OCI-LY7 (cell line): ENCODE measurements around the gene ISCA1. TPM values are rescaled to one million over a fixed set of nuclear protein-coding genes. Genes with fewer than 3 reads are reported as not detected.

Source experiments
- BruUV-seq: library from RNA; stranded (reverse); fragments of 400-500 nt; replicated peaks from 2 replicates; lab custom pipeline; 2021; lab: Mats Ljungman, UMichigan
- CTCF ChIA-PET: fragments of 300-600 bp; sonication (Branson Sonifier 250); formaldehyde crosslinking; loops from one replicate; lab custom pipeline; 2022; ENCODE audit warnings: antibody characterized with exemption; ENCODE audit not compliant: unreplicated experiment; lab: Charles Lee
- POLR2A ChIA-PET: fragments of 300-600 bp; sonication (Branson Sonifier 250); formaldehyde crosslinking; loops from one replicate; lab custom pipeline; 2022; ENCODE audit warnings: antibody characterized with exemption; lab: Charles Lee
- DNase-seq: peaks from one replicate; pipeline ENCODE4 v3.0.0-alpha.2; 2015; ENCODE audit warnings: low spot score
- H2AFZ ChIP-seq: fragments of 200-600 bp; sonication (generic), shearing (Covaris generic); 2 replicates; pipeline ENCODE4 v1.6.1; 2014; ENCODE audit warnings: mild to moderate bottlenecking, antibody characterized with exemption, low read length, moderate library complexity
- H3K27ac ChIP-seq: fragments of 200-600 bp; sonication (generic); 2 replicates; pipeline ENCODE4 v1.5.1; 2014; ENCODE audit warnings: mixed run types, low read depth, mild to moderate bottlenecking, moderate library complexity, low read length, inconsistent platforms; ENCODE audit not compliant: poor library complexity, severe bottlenecking
- H3K36me3 ChIP-seq: fragments of 200-600 bp; sonication (generic); 2 replicates; pipeline ENCODE4 v1.6.1; 2014; ENCODE audit warnings: mild to moderate bottlenecking, antibody characterized with exemption, low read length, moderate library complexity, mixed read lengths; ENCODE audit not compliant: insufficient read depth
- H3K4me1 ChIP-seq: fragments of 200-600 bp; sonication (generic); 2 replicates; pipeline ENCODE4 v1.5.1; 2014; ENCODE audit warnings: mild to moderate bottlenecking, low read length; ENCODE audit not compliant: insufficient read depth, poor library complexity, severe bottlenecking
- H3K4me2 ChIP-seq: fragments of 200-600 bp; sonication (generic); 2 replicates; pipeline ENCODE4 v1.6.1; 2014; ENCODE audit warnings: mild to moderate bottlenecking, low read length
- H3K4me3 ChIP-seq: fragments of 200-600 bp; sonication (generic); 2 replicates; pipeline ENCODE4 v1.5.1; 2014; ENCODE audit warnings: mild to moderate bottlenecking, low read depth, low read length; ENCODE audit not compliant: poor library complexity, severe bottlenecking
- H3K79me2 ChIP-seq: fragments of 200-600 bp; sonication (generic); 2 replicates; pipeline ENCODE4 v1.6.1; 2016; ENCODE audit warnings: low read depth, mild to moderate bottlenecking, low read length, moderate library complexity, mixed read lengths; ENCODE audit not compliant: insufficient read depth
- H3K9me2 ChIP-seq: fragments of 200-600 bp; sonication (generic); 2 replicates; pipeline ENCODE4 v1.6.1; 2016; ENCODE audit warnings: mild to moderate bottlenecking, low read length, mixed read lengths; ENCODE audit not compliant: insufficient read depth
- H3K9me3 ChIP-seq: fragments of 200-600 bp; sonication (generic); 2 replicates; pipeline ENCODE4 v1.6.1; 2014; ENCODE audit warnings: mild to moderate bottlenecking, mixed run types, low read length, mixed read lengths
- H4K20me1 ChIP-seq: fragments of 200-600 bp; sonication (generic); 2 replicates; pipeline ENCODE4 v1.6.1; 2014; ENCODE audit warnings: mild to moderate bottlenecking, antibody characterized with exemption, low read length, moderate library complexity, mixed read lengths; ENCODE audit not compliant: insufficient read depth
- EZH2phosphoT487 ChIP-seq: fragments of 200-600 bp; sonication (generic); IDR thresholded peaks from 2 replicates; pipeline ENCODE4 v1.6.1; 2018; ENCODE audit warnings: low read depth, borderline replicate concordance, mild to moderate bottlenecking, mixed run types, antibody characterized with exemption, low read length, moderate library complexity, mixed read lengths
- intact Hi-C: fragments of 100-400 bp; cut with micrococcal nuclease; formaldehyde crosslinking; loops from one replicate; pipeline ENCODE4 v1.10.0; 2022; ENCODE audit not compliant: unreplicated experiment
- total RNA-seq, 2 experiments: library from RNA; depleted of rRNA in 1 of 2; stranded (reverse); fragments of >200 nt in 1 of 2; shearing (Covaris generic) in 1 of 2; gene quantifications; 2 replicates each; pipeline ENCODE4 v1.2.3, GENCODE V29; 2014 to 2022
- TF ChIP-seq, protein P1 (sequence below): fragments of 200-600 bp; sonication (generic); conservative IDR thresholded peaks from 2 replicates; pipeline ENCODE4 v1.5.1; 2014; ENCODE audit warnings: mild to moderate bottlenecking, antibody characterized with exemption, low read length, moderate library complexity, mixed read lengths

Gene ISCA1
- total RNA-seq, 2 experiments from 2014 or later, result 21.8 to 24.0 TPM

DNA sequence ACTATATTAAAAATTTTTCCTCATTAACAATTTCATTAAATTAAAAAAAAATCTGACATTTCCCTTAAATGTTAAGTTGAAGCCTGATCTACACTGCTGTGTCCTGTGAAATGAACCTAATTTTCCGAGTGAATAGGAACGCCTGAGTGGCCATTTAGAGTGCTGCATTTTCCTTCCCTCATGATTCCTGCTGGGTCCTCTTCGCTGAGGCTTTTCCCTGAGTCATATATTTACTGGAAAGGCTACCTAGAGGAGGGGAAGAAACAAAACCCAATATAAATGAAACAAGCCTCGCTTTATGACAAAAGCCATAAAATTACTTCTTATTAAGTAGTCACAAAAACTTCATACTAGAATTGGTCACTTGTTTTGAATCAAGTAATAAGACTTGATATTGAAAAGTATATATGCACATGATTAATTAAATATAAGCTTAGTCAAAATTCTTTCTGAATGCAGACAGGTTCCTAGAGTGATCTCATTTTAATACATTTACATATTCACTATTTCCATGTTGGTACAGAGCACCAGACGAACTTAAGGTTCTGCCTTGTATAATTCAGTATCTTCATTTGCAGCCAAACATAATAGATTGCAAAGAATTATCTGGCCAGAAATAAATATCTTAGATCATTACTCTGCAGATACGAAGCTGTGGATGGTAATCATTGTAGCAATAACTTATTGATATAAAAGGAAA, 6.3 kb upstream of the ISCA1 start:
- H3K4me2 ChIP-seq, result no peak overlapping the region
- peaks cover 14% of the 10 kb centered on the region; the same call in 1 of the 2 replicates for H3K36me3 ChIP-seq
- DNase-seq, result no peak
- no TSS peak for BruUV-seq
- H2AFZ ChIP-seq, result no peak overlapping the region
- H3K27ac ChIP-seq, result no peak overlapping the region
- H3K79me2 ChIP-seq, result no peaks in the 10 kb centered on the region
- CTCF ChIA-PET, result no interaction called here
- no peaks in the 10 kb centered on the region for H4K20me1 ChIP-seq
- TF ChIP-seq, protein P1, sequence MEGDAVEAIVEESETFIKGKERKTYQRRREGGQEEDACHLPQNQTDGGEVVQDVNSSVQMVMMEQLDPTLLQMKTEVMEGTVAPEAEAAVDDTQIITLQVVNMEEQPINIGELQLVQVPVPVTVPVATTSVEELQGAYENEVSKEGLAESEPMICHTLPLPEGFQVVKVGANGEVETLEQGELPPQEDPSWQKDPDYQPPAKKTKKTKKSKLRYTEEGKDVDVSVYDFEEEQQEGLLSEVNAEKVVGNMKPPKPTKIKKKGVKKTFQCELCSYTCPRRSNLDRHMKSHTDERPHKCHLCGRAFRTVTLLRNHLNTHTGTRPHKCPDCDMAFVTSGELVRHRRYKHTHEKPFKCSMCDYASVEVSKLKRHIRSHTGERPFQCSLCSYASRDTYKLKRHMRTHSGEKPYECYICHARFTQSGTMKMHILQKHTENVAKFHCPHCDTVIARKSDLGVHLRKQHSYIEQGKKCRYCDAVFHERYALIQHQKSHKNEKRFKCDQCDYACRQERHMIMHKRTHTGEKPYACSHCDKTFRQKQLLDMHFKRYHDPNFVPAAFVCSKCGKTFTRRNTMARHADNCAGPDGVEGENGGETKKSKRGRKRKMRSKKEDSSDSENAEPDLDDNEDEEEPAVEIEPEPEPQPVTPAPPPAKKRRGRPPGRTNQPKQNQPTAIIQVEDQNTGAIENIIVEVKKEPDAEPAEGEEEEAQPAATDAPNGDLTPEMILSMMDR, result no peak
- no peak for TF ChIP-seq EZH2phosphoT487
- peaks cover 18% of the 10 kb centered on the region for H3K4me1 ChIP-seq
- intact Hi-C loops, result loop anchor here (5.0 kb wide), 1 partner anchor 49 kb away; no protein-coding TSS in a partner anchor
- H3K4me3 ChIP-seq, result no peak overlapping the region
- H3K9me3 ChIP-seq, result no peaks in the 10 kb centered on the region
- H3K9me2 ChIP-seq, result no peaks in the 10 kb centered on the region
- POLR2A ChIA-PET, result no interaction called here

GRCh38 chr9:86287013-86287412, 4.7 kb upstream of the ISCA1 start:
- Histone ChIP-seq H3K9me3 (no peaks in the 10 kb centered on the region), H3K4me2 (peak overlapping the region; percentile 14; the same call in 1 of the 2 replicates), H3K27ac (peak overlapping the region; percentile 36), H3K9me2 (no peaks in the 10 kb centered on the region), H3K4me1 (peaks cover 25% of the 10 kb centered on the region), H3K36me3 (peaks cover 9% of the 10 kb centered on the region; the same call in 1 of the 2 replicates), H4K20me1 (no peaks in the 10 kb centered on the region), H3K79me2 (no peaks in the 10 kb centered on the region), H2AFZ (no peak overlapping the region), H3K4me3 (no peak overlapping the region)
- ChIA-PET CTCF (interaction anchor here (0.6 kb wide), 1 partner anchor 127 kb away, joined by 3 read pairs; no protein-coding TSS in a partner anchor), POLR2A (interaction anchor here (0.9 kb wide), 1 partner anchor 62 kb away, joined by 3 read pairs; no protein-coding TSS in a partner anchor)
- BruUV-seq, result no TSS peak
- intact Hi-C loops, result loop anchor here (5.0 kb wide), 1 partner anchor 50 kb away; no protein-coding TSS in a partner anchor
- TF ChIP-seq EZH2phosphoT487, result no peak
- TF ChIP-seq, protein P1, result peak; percentile 74
- peak; percentile 78 for DNase-seq

DNA sequence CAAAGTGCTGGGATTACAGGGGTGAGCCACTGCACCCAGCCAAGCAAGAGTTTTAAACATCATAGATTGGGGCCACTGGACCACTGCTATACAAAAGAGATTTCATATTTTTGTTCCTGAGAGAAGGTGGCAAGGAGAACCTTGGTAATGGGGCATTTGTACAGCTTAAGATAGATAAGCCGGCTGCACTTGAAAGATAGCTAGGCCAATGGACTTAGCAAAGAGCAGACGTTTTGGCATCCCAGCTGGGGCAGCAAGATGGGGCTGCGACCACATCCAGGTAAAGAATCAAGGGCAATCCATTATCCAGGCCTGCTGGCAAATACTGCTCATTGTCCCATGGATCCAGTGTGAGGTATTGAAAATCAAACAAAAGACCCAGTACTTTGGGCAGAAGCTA, 3.9 kb upstream of the ISCA1 start:
- ChIA-PET CTCF (no interaction called here), POLR2A (interaction anchor here (0.9 kb wide), 1 partner anchor 63 kb away, joined by 3 read pairs; no protein-coding TSS in a partner anchor)
- H3K36me3 ChIP-seq, result peaks cover 6% of the 10 kb centered on the region; the same call in 1 of the 2 replicates
- H3K79me2 ChIP-seq, result peaks cover 5% of the 10 kb centered on the region
- no peaks in the 10 kb centered on the region for H3K9me2 ChIP-seq
- no peak overlapping the region for H2AFZ ChIP-seq
- H3K27ac ChIP-seq, result no peak overlapping the region
- intact Hi-C loops, result loop anchor here (5.0 kb wide), 1 partner anchor 51 kb away; no protein-coding TSS in a partner anchor
- no peak for DNase-seq
- no peaks in the 10 kb centered on the region for H3K9me3 ChIP-seq
- H4K20me1 ChIP-seq, result no peaks in the 10 kb centered on the region
- TF ChIP-seq EZH2phosphoT487, result no peak
- TF ChIP-seq, protein P1, result no peak
- no peak overlapping the region for H3K4me2 ChIP-seq
- peaks cover 25% of the 10 kb centered on the region for H3K4me1 ChIP-seq
- no peak overlapping the region for H3K4me3 ChIP-seq
- BruUV-seq, result no TSS peak
